ENCODE measurements around the gene PXDN.
"Not testable (repeated sequence)": the region's sequence is repeated elsewhere in the genome, so short reads cannot be mapped to it uniquely, and the experiment has no call there.

The PXDN gene

GRCh38 chr2:1744446-1745170 lies at the start of gene PXDN:
TSS of gene PXDN (minus strand) at chr2:1744515. CDS start at chr2:1744455, 60 bp downstream.
- DNase-seq, result no peak

GRCh38 chr2:1793868-1794445 lies 49.6 kb upstream of the PXDN start:
- DNase-seq, result no peak

GRCh38 chr2:1793001-1793867 lies 48.9 kb upstream of the PXDN start:
- no peak for DNase-seq

GRCh38 chr2:1791685-1792435 lies 47.5 kb upstream of the PXDN start:
- no peak for DNase-seq

GRCh38 chr2:1791006-1791605 lies 46.8 kb upstream of the PXDN start:
- no peak for DNase-seq

GRCh38 chr2:1790473-1790872 lies 46.2 kb upstream of the PXDN start:
- no peak for DNase-seq

GRCh38 chr2:1789610-1790009 lies 45.3 kb upstream of the PXDN start:
- DNase-seq, result no peak

- no peak for DNase-seq
Measured at GRCh38 chr2:1788478-1788959, 44.2 kb upstream of the PXDN start.

- DNase-seq, result no peak
Measured at GRCh38 chr2:1787755-1788477, 43.6 kb upstream of the PXDN start.

- no peak for DNase-seq
Measured at GRCh38 chr2:1784986-1785617, 40.8 kb upstream of the PXDN start.

GRCh38 chr2:1784087-1784486 lies 39.8 kb upstream of the PXDN start:
- DNase-seq, result no peak

- no peak for DNase-seq
Measured at GRCh38 chr2:1782514-1782913, 38.2 kb upstream of the PXDN start.

GRCh38 chr2:1781291-1782080 lies 37.2 kb upstream of the PXDN start:
- no peak for DNase-seq

GRCh38 chr2:1780693-1781092 lies 36.4 kb upstream of the PXDN start:
- DNase-seq, result no peak

- not testable (repeated sequence) for DNase-seq
Measured at GRCh38 chr2:1780054-1780453, 35.7 kb upstream of the PXDN start.

GRCh38 chr2:1778566-1778965 lies 34.3 kb upstream of the PXDN start:
- DNase-seq, result no peak

- no peak for DNase-seq
Measured at GRCh38 chr2:1777781-1778180, 33.5 kb upstream of the PXDN start.

- no peak for DNase-seq
Measured at GRCh38 chr2:1777156-1777555, 32.8 kb upstream of the PXDN start.

GRCh38 chr2:1775511-1776035 lies 31.3 kb upstream of the PXDN start:
- DNase-seq, result no peak

GRCh38 chr2:1774929-1775328 lies 30.6 kb upstream of the PXDN start:
- DNase-seq, result no peak
